Activated CD8-positive, alpha-beta memory T cell treated with anti-CD3 and anti-CD28 coated beads for 1 hour (primary cell): Measurements from ENCODE around the gene DHRS7B.
"Not testable (repeated sequence)": the region's sequence is repeated elsewhere in the genome, so short reads cannot be mapped to it uniquely, and the experiment has no call there.

Experiments
- DNase-seq, 2 donors: peaks; one replicate each; pipeline ENCODE4 v3.0.0-alpha.2; 2020; ENCODE audit warnings: low read depth in 1 of 2; ENCODE audit errors: extremely low read depth in 1 of 2

The DHRS7B gene, protein sequence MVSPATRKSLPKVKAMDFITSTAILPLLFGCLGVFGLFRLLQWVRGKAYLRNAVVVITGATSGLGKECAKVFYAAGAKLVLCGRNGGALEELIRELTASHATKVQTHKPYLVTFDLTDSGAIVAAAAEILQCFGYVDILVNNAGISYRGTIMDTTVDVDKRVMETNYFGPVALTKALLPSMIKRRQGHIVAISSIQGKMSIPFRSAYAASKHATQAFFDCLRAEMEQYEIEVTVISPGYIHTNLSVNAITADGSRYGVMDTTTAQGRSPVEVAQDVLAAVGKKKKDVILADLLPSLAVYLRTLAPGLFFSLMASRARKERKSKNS

GRCh38 chr17:21126645-21127508 lies at the start of gene DHRS7B:
Gene DHRS7B, plus strand, starts transcription at chr17:21126964. Its CDS starts 8 bp downstream, at chr17:21126972.
- peak; percentile 94 to 97 for DNase-seq

GRCh38 chr17:21077281-21077680 lies 49.5 kb upstream of the DHRS7B start:
- no peak for DNase-seq

- DNase-seq, result no peak
These were observed 48.6 kb upstream of the DHRS7B start for GRCh38 chr17:21078016-21078780.

- no peak for DNase-seq
These were observed 47.6 kb upstream of the DHRS7B start for GRCh38 chr17:21079196-21079595.

- no peak for DNase-seq
These were observed 44.7 kb upstream of the DHRS7B start for GRCh38 chr17:21082001-21082436.

- DNase-seq, result not testable (repeated sequence)
These were observed 41.5 kb upstream of the DHRS7B start for GRCh38 chr17:21085280-21085679.

GRCh38 chr17:21085707-21086106 lies 41.1 kb upstream of the DHRS7B start:
- DNase-seq, result no peak

DNA sequence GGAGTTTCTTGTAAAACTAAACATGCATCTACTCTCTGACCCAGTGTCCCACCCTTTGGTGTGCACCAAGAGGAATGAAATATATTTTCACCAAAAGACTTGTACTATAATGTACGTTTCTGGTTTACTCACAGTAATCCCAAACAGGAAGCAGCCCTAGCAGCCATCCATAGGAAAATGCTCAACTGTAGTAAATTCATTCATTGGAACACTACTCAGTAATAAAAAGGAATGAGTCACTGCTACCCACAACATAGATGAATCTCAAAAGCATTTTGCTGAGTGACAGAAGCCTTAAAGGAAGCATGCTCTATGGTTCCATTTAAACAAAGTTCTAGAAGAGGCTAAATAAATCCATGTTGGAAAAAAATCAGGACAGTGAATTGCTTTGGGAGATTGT lies 37.6 kb upstream of the DHRS7B start:
- DNase-seq, result no peak

DNA sequence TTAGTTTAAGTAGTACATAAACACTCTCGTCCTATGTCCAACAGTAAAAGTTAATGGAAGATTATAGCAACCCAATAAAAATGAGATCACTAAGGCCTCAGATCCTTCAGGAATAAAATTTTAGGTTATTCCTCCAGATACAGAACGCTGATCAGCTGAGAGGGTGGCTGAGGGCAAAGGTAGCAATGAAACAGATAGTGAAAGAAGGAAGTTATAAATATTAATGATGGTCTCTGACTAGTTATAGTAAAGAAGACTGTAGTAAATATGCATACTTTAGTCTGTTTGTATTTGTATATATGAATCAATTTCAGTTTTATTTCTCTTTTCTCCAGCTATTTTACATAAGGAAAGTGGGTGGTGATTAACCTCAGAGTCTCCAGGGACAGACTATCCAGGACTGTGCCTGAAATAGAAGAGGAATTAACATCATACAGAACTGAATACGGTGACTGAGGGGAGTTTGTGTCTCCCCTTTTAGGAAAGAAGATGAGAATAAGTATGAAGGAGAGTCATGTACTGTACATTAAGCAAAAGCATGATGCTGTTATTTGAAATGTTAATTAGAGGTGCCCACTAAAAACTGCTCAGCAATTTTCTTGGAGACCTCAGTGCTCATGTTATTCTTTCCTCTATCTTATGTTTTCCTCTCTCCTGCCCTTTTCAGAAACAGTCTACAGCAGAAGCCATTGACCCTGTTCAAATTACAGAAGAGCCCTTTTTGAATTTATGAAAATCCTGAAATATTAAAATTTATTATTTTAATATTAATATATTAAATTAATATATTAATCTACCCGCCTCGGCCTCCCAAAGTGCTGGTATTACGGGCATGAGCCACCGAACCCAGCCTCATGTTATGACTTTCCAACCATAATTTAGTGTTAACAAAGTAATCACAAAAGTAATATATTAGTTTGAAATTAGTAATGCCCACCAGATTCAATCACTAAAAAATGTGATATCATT lies 36.5 kb upstream of the DHRS7B start:
- no peak for DNase-seq

GRCh38 chr17:21090902-21091618 lies 35.7 kb upstream of the DHRS7B start:
- no peak for DNase-seq

DNA sequence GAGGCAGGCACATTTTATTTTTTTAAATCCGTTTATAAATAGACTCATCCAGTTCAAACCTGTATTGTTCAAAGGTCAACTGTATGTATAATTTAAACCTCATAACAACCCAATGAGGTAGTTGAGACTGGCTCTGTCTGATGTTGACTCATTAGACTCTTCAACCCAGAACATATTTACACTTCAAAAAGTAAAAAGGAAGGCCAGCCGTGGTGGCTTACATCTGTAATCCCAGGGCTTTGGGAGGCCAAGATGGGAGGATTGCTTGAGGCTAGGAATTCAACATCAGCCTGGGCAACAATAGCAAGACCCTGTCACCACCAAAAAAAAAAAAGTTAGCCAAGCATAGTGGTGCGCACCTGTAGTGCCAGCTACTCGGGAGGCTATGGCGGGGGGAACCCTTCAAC lies 32.5 kb upstream of the DHRS7B start:
- no peak for DNase-seq

DNA sequence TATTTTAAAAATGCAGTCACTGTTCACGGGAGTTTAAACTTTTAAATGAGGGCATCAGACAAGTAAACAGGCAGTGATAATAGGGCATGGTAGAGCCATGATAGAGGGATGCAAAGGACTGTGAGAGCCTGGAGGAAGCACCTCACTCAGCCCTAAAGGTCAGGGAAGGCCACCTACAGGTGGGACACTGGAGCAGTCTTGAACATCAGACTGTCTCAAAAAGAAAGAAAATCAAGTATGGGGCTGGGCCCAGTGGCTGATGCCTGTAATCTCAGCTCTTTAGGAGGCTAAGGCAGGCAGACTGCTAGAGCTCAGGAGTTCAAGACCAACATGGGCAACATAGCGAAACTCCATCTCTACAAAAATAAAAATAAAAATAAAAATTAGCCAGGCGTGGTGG lies 31.0 kb upstream of the DHRS7B start:
- no peak for DNase-seq

DNA sequence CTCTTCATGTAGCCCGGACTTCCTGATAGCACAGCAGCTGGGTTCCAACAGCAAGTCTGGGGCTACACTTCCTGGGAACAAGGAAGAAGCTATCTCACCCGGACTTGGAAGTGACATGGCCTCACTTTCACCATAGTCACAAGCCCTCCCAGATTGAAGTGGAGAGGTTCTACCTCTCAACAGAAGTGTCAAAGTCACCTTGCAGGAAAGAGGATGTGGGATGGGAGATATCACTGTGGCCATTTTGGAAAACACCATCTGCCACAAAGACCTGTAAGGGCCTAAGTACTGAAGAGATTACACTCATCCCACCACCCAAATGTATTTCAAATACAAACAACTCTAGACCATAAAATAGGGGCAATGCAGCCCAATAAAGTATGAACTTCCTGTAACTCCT lies 29.9 kb upstream of the DHRS7B start:
- no peak for DNase-seq

DNA sequence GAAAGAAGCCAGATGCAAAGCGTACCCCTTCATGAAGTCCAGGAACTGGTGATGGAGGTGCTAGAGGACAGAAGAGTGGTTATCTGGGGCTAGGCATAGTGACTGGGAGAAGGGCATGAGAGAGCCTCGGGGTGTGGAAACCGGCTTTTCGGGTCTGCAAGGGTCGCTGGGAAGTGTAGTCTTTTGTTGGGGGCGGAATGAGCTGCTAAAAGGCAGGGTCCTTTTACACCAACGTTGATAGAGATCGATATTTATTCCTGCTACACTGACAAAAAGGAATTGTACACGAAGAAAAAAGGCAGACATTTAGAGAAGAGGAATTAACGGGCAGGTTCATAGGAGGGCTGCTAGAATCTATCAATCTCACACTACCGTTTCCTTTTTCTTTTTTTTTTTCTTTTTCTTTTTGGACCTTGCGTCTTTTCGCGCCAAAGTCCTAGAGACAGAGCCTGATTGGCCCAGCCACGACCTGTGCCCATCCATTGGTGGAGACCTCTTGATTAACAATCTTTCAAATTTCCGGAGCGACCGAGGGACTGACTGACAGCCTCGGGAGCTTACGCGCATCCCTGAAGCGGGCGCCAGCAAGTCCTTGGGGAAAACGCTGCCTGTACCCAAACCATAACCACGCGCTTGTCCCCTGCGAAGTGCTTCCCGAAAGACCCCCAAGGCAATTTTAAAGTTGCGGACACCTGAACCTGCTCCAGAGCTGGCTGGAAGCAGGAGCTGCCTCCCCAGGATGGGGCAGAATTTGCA lies 27.7 kb upstream of the DHRS7B start:
- peak; percentile 24 to 26 for DNase-seq

GRCh38 chr17:21100636-21101035 lies 26.1 kb upstream of the DHRS7B start:
- no peak for DNase-seq

DNA sequence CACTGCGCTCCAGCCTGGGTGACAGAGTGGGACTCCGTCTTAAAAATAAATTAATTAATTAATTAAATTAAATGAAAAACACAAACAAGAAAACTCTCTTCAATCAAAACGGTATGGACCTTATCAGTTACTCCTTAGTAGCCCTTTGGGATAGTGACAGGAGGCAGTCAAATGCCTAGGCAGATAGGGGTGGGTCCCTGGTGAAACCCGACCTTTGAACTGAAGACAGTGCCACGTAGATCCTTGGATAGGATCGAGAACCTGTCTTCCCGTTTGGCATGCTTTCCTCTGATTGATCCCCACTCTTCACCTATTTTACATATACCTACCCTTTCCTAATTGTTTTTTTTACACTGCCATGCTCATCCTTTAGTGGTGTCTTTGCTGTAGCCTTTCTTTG lies 22.2 kb upstream of the DHRS7B start:
- DNase-seq, result no peak

GRCh38 chr17:21105064-21105894 lies 21.5 kb upstream of the DHRS7B start:
- no peak for DNase-seq

GRCh38 chr17:21106316-21106715 lies 20.4 kb upstream of the DHRS7B start:
- DNase-seq, result no peak
